Activated CD8-positive, alpha-beta memory T cell treated with anti-CD3 and anti-CD28 coated beads for 36 hours (primary cell): ENCODE results near the gene BCS1L. TPM values are rescaled to one million over a fixed set of nuclear protein-coding genes. Genes with fewer than 3 reads are reported as not detected.

ENCODE experiments used
- CTCF ChIA-PET: fragments of 350-600 bp; sonication (Branson Sonifier 250); formaldehyde crosslinking; loops from one replicate; lab custom pipeline; 2021; ENCODE audit warnings: antibody characterized with exemption; lab: Charles Lee
- POLR2A ChIA-PET: fragments of 350-600 bp; sonication (Branson Sonifier 250); formaldehyde crosslinking; loops from one replicate; lab custom pipeline; 2021; ENCODE audit warnings: antibody characterized with exemption; lab: Charles Lee
- total RNA-seq, 2 experiments: library from RNA; stranded (reverse); gene quantifications; one replicate each; pipeline ENCODE4 v1.2.3, GENCODE V29; 2021

The BCS1L gene
- total RNA-seq, 2 experiments from 2014 or later, result 98.5 to 100 TPM

DNA sequence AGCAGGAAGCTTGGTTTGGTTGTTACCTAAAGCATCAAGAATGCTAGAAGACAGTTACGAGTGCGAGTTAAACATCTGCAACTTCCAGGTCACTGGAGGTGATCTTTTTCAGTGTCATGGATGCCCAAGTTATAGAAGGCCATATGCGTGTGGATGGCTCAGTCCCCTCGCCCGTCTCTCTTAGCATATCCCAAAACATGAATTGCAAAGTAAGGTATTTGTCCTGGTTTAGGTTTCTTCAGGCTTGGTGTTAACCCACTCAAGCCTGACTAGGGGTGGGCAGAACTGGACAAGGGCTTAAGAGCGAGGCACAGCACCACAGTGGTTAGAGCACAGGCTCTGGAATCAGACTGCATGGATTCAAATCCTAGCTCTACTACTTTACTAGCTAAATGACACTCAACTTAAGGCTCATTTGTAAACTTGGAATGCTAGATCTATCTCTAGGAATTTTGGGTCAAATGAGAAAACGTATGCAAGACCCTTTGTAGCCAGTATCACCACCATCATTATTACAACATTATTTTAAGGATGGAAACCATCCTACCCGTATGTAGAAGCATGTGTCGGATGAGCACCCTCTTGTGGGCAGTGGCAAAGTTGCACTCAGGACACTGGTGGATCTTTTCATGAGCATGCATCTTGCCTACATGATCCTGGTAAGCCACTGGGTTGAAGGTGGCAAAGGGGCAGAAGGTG, 11.2 kb upstream of the BCS1L start:
- CTCF ChIA-PET, result interaction anchor here (0.7 to 3.7 kb wide), 8 partner anchors 10 to 199 kb away, joined by 3 to 14 read pairs (median 4); partner anchors contain the start of genes BCS1L, RNF25, STK36 and ZNF142
- POLR2A ChIA-PET, result no interaction called here

DNA sequence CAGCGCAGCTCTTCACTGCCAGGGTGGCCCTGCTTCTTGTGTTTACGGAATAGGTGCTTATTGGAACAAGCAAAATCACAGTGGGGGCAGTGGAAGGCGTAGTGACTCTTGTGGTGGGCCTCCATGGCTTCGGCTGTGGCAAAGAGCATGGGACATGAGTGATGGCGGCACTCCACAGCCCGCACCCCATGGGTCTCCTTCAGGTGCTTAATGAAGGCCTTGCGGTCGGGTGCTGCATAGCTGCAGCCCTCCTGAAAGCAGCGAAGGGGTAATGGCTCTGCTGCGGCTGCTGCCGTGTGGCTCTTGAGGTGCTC, 10.7 kb upstream of the BCS1L start:
- ChIA-PET CTCF (interaction anchor here (1.0 to 3.7 kb wide), 6 partner anchors 10 to 199 kb away, joined by 3 to 14 read pairs (median 4); partner anchors contain the start of genes BCS1L, RNF25, STK36 and ZNF142), POLR2A (no interaction called here)

DNA sequence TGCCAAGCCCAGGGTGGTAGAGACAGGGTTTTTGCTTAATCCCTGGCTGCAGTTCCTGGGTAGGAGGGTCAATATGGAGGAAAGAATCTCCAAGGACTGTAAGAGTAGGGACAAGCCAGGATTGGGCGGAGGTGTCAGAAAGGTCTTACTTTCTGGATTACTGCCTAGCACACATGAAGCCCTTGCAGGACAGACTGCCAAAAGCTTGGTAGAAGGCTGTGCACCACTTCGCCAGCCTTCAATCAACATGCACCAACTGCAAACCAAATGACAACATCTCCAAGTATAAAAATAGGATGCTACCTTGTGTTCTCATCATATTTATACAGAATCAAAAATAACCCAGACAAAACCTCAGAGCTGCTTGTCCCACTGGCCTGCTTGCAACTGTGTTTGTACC, 3.7 kb upstream of the BCS1L start:
- ChIA-PET POLR2A (interaction anchor here (1.5 kb wide), 1 partner anchor 12 kb away, joined by 4 read pairs; no protein-coding TSS in a partner anchor), CTCF (interaction anchor here (1.9 kb wide), 1 partner anchor 192 kb away, joined by 5 read pairs; no protein-coding TSS in a partner anchor)

DNA sequence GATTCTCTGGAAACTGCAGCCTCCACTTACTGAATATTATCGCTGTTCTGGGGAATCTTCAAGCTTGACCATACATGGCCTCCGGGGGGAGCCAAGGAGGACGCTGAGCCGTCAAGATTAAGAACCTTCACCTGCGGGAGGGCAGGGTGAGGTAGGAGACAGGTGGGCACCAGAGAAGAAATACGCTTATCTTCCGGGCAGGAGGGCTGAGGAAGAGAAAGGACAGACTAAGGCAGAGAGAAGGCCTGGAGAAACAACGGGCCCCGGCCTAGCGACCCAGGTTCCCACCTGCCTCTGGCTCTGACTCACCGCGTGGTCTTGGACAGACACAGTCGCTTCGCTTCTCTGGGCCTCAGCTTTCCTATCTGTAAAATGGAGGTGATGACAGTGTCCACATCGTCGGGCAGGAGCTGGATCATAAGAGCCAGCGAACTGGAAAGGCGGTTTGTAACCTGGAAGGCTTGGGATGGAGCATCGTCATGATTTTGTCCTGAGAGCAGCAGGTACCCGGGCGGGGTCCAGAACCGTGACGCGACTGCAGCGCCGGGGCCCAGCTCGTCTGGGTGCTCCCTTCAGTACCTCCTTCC, 719 bp upstream of the BCS1L start:
- CTCF ChIA-PET, result interaction anchor here (0.6 to 3.9 kb wide), 8 partner anchors 8 to 190 kb away, joined by 3 to 31 read pairs (median 5); partner anchors contain the start of genes RNF25, STK36 and TTLL4

DNA sequence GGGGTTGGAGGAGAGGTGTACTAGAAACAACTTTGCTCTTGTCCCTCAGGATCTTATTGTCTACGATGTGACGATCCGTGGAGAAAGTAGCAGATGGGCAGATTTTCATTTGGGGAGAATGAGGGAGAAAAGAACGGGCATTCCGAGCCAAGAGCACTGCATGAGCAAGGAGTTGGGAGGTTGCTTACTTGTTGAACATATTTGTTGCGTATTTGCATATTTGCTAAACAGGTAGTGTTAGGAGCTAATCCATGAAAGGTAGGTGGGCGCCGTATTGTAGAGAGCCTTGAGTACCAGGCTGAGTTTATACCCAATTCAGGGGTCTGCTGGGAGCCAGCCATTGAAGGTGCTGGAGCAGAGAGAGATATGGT, 490 bp downstream of the BCS1L start:
- ChIA-PET POLR2A (interaction anchor here (0.6 to 3.4 kb wide), 11 partner anchors 10 to 709 kb away, joined by 3 to 31 read pairs (median 4); partner anchors contain the start of genes AAMP, PNKD, RNF25 and STK36), CTCF (interaction anchor here (0.6 to 3.9 kb wide), 11 partner anchors 9 to 444 kb away, joined by 3 to 31 read pairs (median 3); partner anchors contain the start of genes RNF25, STK36 and TTLL4)

More for the DNA sequence above, 719 bp upstream of the BCS1L start:
- POLR2A ChIA-PET, result interaction anchor here (0.5 to 3.4 kb wide), 12 partner anchors 9 to 541 kb away, joined by 3 to 31 read pairs (median 4); partner anchors contain the start of genes AAMP, PNKD, RNF25 and STK36

DNA sequence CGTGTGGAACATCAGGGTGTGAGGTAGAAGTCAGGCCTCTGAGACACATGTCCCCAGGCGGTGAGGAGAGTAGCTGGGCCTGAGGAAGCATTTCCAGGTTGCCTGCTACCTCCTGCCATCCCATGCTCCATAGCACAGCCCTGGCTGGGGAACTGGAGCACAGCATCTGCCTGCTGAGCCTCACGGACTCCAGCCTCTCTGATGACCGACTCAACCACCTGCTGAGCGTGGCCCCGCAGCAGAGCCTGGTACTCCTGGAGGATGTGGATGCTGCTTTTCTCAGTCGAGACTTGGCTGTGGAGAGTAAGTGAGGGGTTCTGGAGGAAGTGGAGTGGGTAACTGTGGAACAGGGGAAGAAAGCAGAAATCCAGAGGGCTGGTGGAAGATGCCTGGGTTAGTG, 2.9 kb downstream of the BCS1L start:
- ChIA-PET POLR2A (no interaction called here), CTCF (interaction anchor here (1.4 kb wide), 1 partner anchor 16 kb away, joined by 3 read pairs; no protein-coding TSS in a partner anchor)

DNA sequence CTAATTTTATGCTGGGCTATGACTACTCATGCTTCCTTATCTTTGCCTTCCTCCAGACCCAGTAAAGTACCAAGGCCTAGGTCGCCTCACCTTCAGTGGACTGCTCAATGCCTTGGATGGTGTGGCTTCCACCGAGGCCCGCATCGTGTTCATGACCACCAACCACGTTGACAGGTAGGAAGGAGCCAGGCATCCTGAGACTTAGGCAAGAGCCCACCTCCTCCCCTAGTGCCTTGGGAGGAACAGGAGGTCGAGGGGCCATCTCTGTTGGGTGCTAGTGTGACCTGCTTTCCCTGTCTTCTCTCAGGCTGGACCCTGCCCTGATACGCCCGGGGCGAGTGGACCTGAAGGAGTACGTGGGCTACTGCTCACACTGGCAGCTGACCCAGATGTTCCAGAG, 3.3 kb downstream of the BCS1L start:
- ChIA-PET CTCF (interaction anchor here (1.3 to 1.4 kb wide), 2 partner anchors 15 to 16 kb away, joined by 3 read pairs; no protein-coding TSS in a partner anchor), POLR2A (no interaction called here)

DNA sequence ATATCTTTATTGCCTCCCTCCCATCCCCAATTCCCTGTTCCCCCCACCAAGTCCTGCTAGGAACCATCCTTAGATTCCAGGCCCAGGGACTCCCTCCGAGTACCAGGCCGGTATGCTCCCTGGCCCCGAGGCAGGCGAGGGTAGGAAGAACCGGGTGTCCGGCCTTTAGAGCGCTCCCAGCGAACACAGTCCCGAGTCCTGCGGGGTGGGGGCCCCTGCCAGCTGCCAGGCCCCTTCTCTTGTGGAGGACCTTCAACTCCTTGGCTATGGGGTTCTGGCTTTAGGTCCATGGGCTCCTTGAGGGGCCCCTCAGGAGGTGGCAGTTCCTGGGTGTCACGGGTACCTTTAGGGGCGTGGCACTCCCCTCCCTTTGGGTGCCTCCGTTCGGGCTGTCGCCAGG, 4.4 kb downstream of the BCS1L start:
- ChIA-PET CTCF (interaction anchor here (1.3 kb wide), 1 partner anchor 16 kb away, joined by 3 read pairs; no protein-coding TSS in a partner anchor), POLR2A (no interaction called here)

DNA sequence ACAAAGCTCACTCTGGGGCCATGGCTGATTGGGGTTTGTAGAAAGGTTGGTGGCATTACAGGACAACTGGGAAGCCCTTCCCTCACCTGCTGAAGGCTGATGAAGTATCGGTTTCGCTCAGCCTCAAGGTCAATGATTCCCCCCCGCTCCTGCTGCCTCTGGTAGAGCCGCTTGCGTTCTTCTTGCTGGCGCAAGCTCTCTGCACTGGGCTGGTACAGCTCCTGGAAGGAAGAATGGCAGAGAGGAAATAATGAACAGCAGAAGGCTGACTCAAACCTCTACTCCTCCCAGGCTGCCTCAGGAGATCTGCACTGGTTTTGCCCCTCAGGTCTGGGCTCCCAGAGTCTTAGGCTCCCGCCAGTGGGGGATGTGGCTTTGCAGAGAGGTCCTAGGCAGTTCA, 5.2 kb downstream of the BCS1L start:
- ChIA-PET POLR2A (no interaction called here), CTCF (interaction anchor here (1.0 kb wide), 1 partner anchor 32 kb away, joined by 3 read pairs; no protein-coding TSS in a partner anchor)

DNA sequence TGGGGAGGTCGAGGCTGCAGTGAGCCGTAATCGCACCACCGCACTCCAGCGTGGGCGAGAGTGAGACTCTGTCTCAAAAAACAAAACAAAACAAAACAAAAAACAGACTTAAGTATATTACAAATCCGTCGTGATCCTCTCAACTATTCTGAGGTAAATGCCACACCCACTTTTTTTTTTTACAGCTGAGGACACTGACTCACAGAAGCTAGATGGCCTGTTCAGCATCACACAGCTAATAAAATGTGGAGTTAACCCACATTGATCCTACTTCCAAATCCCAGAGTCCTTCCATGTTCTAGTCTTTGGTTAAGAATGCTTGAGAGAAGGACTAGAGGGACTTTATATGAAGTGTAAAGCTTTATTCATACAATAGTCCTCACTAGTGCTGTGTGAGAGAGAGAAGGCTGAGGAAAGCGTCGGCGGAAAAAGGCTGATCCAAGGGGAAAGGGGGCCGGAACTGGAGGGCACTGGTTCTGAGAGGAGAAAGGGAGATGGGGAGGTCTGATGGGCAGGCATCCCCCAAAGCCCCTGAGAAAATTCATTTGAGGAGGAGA, 11.7 kb downstream of the BCS1L start:
- POLR2A ChIA-PET, result interaction anchor here (0.6 to 3.7 kb wide), 3 partner anchors 11 to 512 kb away, joined by 4 to 31 read pairs (median 5); partner anchors contain the start of genes BCS1L, TTLL4 and ZNF142

DNA sequence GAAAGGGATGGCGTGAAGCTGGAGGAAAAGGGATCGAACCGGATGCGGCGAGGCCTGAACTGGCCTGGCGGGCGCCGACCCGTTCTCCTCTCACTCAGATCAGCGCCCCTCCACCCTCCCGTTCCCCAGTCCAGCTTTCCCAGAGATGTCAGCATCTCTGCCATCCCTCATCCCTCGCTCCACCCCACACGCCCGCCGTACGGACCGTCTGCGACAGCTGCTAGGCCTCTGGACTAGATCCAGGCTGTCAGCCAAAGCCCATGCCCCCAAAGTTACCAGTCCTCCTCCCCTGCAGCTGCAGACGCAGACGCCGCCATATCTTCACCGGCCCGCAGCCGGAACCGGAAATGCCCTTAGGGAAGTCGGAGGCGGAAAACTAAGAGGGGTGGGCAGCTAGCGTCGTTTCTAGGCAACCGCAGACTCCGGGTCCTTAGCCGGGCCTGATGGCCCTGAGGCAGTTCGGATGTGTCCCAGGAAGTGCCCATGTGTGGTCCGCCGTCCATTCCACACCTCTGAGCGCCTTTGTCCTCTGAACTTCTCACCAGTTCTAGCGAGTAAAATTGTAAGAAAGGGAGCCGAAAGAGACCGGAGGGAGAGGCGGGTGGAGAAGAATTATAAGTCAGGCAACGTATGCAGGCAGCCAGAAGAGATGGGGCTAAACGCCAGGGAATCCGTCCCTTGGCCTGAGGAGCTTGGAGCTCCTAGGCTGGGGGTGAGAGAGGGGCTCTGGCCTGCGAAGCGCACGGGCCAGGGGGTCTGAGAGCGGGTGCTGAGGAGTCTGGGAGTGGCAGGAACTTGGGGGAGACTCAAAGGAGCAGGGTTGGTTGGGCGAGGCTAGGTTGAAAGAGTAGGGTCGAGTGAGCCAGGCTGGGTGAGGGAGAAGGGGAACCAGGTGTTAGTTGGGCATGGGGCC, 12.4 kb downstream of the BCS1L start, which contains the start of the genes RNF25 and STK36:
Gene RNF25 (minus strand): TSS at position 349 of the 913 bp plus-strand sequence. CDS start 32 bp downstream, at position 317.
Gene STK36 (plus strand): TSS at position 433 of the 913 bp plus-strand sequence. CDS start 744 bp downstream, outside the sequence.
- POLR2A ChIA-PET, result interaction anchor here (0.5 to 3.7 kb wide), 4 partner anchors 12 to 607 kb away, joined by 4 to 31 read pairs (median 6); partner anchors contain the start of genes BCS1L, TTLL4 and ZNF142
- CTCF ChIA-PET, result interaction anchor here (1.3 to 4.0 kb wide), 4 partner anchors 13 to 177 kb away, joined by 4 to 31 read pairs (median 4); partner anchors contain the start of genes BCS1L and ZNF142

More for the DNA sequence above, 11.7 kb downstream of the BCS1L start:
- CTCF ChIA-PET, result interaction anchor here (1.3 to 4.0 kb wide), 3 partner anchors 12 to 177 kb away, joined by 4 to 31 read pairs (median 4); partner anchors contain the start of genes BCS1L and ZNF142

DNA sequence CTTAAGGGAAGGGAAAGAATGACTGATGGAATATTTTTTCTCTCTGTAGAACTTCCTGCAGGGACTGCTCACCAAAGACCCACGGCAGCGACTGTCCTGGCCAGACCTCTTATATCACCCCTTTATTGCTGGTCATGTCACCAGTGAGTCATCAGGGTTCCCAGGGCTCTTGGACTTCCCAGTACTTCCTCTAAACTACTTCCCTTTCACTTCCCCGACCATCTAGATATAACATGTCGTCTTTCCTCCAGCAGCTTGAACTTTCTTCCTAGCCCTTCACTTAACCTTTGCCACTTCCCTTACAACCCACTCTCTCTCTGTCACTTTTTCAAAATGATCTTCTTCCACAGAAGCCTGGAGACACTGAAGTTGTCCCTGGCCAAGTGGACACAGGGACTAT, 19.6 kb downstream of the BCS1L start:
- ChIA-PET POLR2A (no interaction called here), CTCF (no interaction called here)

DNA sequence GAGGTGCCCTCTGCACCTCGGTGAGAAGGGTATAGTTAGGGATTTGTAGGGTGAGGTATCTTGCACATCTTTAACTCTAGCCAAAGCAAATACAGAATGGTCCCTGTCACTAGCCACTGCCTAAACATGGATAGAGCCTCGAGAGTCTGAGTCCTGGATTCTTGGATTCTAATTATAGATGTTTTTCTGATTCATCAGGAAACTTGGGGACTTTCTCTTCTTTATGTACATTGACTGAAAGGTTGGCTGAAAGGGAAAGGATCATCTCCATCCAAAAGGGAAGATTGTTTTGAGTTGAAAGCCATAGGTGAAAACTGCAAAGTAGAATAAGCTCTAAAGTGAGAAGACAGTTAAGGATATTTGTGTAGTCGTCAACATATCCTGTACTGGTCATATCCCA, 20.6 kb downstream of the BCS1L start:
- POLR2A ChIA-PET, result no interaction called here
- CTCF ChIA-PET, result no interaction called here

DNA sequence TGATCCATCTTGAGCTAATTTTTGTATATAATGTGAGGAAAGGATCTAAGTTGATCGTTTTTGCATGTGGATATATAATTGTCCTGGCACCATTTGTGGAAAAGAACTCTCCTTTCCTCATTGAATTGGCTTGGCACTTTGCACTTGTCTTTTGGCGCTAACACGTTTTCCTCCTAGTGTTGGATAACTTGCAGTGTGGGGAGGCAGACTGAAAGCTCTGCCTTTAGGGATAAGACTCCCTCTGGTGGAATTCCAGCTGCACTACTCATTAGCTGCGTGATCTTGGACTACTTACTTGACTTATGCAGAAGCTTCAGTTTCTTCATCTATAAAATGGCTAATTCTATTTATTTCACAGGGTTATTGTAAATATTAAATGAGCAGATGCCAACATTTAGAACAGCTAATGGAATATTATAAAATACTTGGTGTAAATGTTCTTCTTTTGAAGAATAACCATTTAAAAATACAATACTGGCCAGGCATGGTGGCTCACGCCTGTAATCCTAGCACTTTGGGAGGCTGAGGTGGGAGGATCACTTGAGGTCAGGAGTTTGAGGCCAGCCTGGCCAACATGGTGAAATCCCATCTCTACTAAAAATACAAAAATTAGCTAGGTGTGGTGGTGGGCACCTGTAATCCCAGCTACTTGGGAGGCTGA, 28.0 kb downstream of the BCS1L start:
- POLR2A ChIA-PET, result interaction anchor here (0.7 to 1.1 kb wide), 2 partner anchors 23 to 323 kb away, joined by 3 to 5 read pairs; partner anchors contain the start of gene TTLL4

DNA sequence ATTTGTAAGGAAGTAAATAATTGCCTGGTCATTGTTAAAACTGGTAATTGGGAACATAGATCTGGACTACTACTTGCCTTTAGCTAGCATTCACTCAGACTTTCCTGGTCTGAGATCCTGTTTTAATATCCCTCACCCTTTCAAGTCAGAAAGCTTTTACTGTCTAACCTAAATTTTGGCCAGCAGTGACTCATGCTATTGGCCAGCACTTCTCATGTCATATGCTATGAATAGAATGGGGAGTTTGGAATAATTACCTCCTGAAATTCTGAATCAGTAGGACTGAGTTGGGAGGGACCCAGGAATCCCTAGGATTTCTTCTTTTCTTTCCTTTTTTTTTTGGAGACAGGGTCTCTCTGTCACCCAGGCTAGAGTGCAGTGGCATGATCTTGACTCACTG, 31.8 kb downstream of the BCS1L start:
- ChIA-PET CTCF (no interaction called here), POLR2A (no interaction called here)

More for the DNA sequence above, 28.0 kb downstream of the BCS1L start:
- CTCF ChIA-PET, result interaction anchor here (1.3 kb wide), 1 partner anchor 160 kb away, joined by 4 read pairs; no protein-coding TSS in a partner anchor

DNA sequence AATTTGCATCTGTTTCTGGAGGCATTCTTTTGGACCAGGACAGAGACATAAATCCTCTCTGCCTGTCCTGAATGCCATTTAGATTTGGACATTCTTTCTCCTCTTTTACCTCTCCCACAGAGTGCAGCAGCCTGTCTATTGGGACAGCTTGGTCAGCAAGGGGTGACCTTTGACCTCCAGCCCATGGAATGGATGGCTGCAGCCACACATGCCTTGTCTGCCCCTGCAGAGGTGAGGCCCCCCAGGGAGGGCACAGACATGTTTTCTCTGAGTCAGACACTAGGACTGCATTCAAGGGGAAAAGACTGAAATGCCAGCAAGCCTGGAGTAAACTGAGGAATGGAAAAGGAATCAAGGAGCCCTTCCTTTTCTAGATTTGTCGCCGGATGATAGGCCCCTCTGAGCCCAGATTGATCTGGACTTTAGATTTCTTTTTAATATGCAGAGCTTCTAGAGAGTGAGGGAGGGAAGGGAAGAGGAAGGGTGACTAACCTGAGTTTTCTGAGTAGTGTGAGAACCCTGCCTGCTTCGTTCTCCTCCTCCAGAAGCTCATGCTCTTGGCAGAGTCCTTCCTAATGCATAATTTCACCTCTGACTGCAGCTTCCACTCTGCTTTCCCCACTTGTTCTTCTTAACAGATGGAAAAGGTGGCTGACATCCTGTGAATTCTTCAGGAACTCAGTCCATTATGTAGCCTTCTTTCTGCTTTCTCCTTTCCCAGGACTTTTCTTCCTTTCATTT, 35.1 kb downstream of the BCS1L start:
- POLR2A ChIA-PET, result no interaction called here
- CTCF ChIA-PET, result interaction anchor here (0.8 kb wide), 1 partner anchor 62 kb away, joined by 3 read pairs; no protein-coding TSS in a partner anchor
